Smooth muscle cell of the brain vasculature (primary cell): ENCODE results near the gene UNC5C.

Experiments used
- DNase-seq: peaks from one replicate; pipeline ENCODE4 v3.0.0-alpha.2; 2012; ENCODE audit warnings: low read depth, low spot score

Gene UNC5C

GRCh38 chr4:95348418-95348817 is 200.4 kb downstream of the UNC5C start:
- no peak for DNase-seq

- DNase-seq: no peak
These were observed 205.5 kb downstream of the UNC5C start for GRCh38 chr4:95343235-95343634.

GRCh38 chr4:95340191-95340590 is 208.6 kb downstream of the UNC5C start:
- no peak for DNase-seq

- DNase-seq: no peak
These were observed 223.1 kb downstream of the UNC5C start for GRCh38 chr4:95325665-95326064.

GRCh38 chr4:95319169-95319568 is 229.6 kb downstream of the UNC5C start:
- no peak for DNase-seq

GRCh38 chr4:95318483-95318882 is 230.3 kb downstream of the UNC5C start:
- DNase-seq: no peak

- no peak for DNase-seq
These were observed 230.7 kb downstream of the UNC5C start for GRCh38 chr4:95318044-95318443.

- no peak for DNase-seq
These were observed 231.5 kb downstream of the UNC5C start for GRCh38 chr4:95317085-95317793.

GRCh38 chr4:95314573-95314972 is 234.2 kb downstream of the UNC5C start:
- no peak for DNase-seq

- DNase-seq: no peak
These were observed 243.9 kb downstream of the UNC5C start for GRCh38 chr4:95304898-95305297.

GRCh38 chr4:95300304-95300703 is 248.5 kb downstream of the UNC5C start:
- no peak for DNase-seq

GRCh38 chr4:95296052-95296451 is 252.7 kb downstream of the UNC5C start:
- DNase-seq: no peak

GRCh38 chr4:95295157-95295556 is 253.6 kb downstream of the UNC5C start:
- DNase-seq: no peak

- DNase-seq: no peak
These were observed 254.5 kb downstream of the UNC5C start for GRCh38 chr4:95294321-95294720.

- no peak for DNase-seq
These were observed 255.8 kb downstream of the UNC5C start for GRCh38 chr4:95293014-95293413.

GRCh38 chr4:95290702-95291101 is 258.1 kb downstream of the UNC5C start:
- no peak for DNase-seq

GRCh38 chr4:95289028-95289634 is 259.6 kb downstream of the UNC5C start:
- DNase-seq: no peak

- no peak for DNase-seq
These were observed 260.2 kb downstream of the UNC5C start for GRCh38 chr4:95288552-95288951.

GRCh38 chr4:95285797-95286196 is 263.0 kb downstream of the UNC5C start:
- no peak for DNase-seq

GRCh38 chr4:95284655-95285054 is 264.1 kb downstream of the UNC5C start:
- no peak for DNase-seq

GRCh38 chr4:95283320-95283719 is 265.5 kb downstream of the UNC5C start:
- no peak for DNase-seq

GRCh38 chr4:95272797-95273196 is 276.0 kb downstream of the UNC5C start:
- no peak for DNase-seq

- DNase-seq: no peak
These were observed 276.7 kb downstream of the UNC5C start for GRCh38 chr4:95272036-95272435.
